Measurements from ENCODE around the gene STING1. TPM values are rescaled to one million over a fixed set of nuclear protein-coding genes. Genes with fewer than 3 reads are reported as not detected.
"Not testable (repeated sequence)": the region's sequence is repeated elsewhere in the genome, so short reads cannot be mapped to it uniquely, and the experiment has no call there.

Gene STING1
- total and polyA plus RNA-seq, 2 of the 8 experiments (the other 6 are each of a cell fraction or from before 2014, with no cell fraction given) = 0.26 to 0.47 TPM

DNA sequence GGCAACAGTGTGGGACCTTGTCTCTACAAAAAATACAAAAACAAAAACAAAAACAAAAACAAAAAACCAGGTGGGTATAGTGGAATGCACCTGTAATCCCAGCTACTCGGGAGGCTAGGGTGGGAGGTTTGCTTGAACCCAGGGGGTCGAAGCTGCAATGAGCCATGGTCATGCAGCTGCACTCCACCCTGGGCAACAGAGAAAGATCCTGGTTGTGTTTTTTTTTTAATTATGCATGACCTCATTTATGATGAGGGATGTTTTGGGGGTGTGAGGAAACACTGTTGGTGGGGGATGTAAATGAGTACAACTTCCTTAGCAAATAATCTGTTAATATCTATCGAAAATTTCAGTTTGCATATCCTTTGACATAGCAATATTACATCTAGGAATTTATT, 49.2 kb upstream of the STING1 start:
- Histone ChIP-seq H3K4me3 (ENCODE audit: extremely low read depth in 1 of 4, insufficient read depth in 2 of 4, low read depth in 3 of 4, low read length in 4 of 4) (no peak overlapping the region), H2BK15ac (ENCODE audit: low read length) (no peak overlapping the region), H3K56ac (replicated peaks; ENCODE audit: insufficient read length, low read depth, low read length) (no peak overlapping the region), H2BK20ac (ENCODE audit: low read length) (no peak overlapping the region), H4K5ac (ENCODE audit: insufficient read length, low read depth, low read length) (no peak overlapping the region), H3K79me2 (ENCODE audit: control insufficient read depth in 1 of 2, insufficient read depth in 2 of 2, low read length in 2 of 2) (no peaks in the 10 kb centered on the region), H3K9ac (replicated peaks in 1 of 4; ENCODE audit: extremely low read depth in 1 of 4, low read depth in 3 of 4, low read length in 3 of 4) (no peak overlapping the region), H3K4me2 (ENCODE audit: insufficient read depth in 1 of 2, low read depth in 2 of 2, low read length in 2 of 2) (no peak overlapping the region), H3K36me3 (ENCODE audit: control insufficient read depth in 2 of 4, insufficient read depth in 4 of 4, low read length in 3 of 4) (no peaks in the 10 kb centered on the region), H3K23ac (ENCODE audit: insufficient read length) (no peak overlapping the region), H3K9me3 (ENCODE audit: insufficient read depth in 2 of 2, low read depth in 1 of 2, low read length in 1 of 2) (no peaks in the 10 kb centered on the region), H3K18ac (ENCODE audit: extremely low read depth, low read length) (no peak overlapping the region), H4K8ac (ENCODE audit: extremely low read depth, insufficient read depth, low read length) (no peak overlapping the region), H2AFZ (ENCODE audit: low read length) (no peak overlapping the region), H2BK120ac (replicated peaks; ENCODE audit: low read depth, low read length) (no peak overlapping the region), H3K79me1 (ENCODE audit: low read depth, low read length) (no peaks in the 10 kb centered on the region), H2BK12ac (ENCODE audit: low read depth, low read length) (no peak overlapping the region), H2AK5ac (ENCODE audit: low read depth, low read length) (no peak overlapping the region), H4K20me1 (replicated peaks in 1 of 2; ENCODE audit: control insufficient read depth in 1 of 2, insufficient read depth in 2 of 2, low read length in 2 of 2) (no peaks in the 10 kb centered on the region), H2BK5ac (ENCODE audit: low read depth, low read length) (no peak overlapping the region), H3K4me1 (replicated peaks in 1 of 4; ENCODE audit: control insufficient read depth in 3 of 4, insufficient read depth in 4 of 4, low read length in 3 of 4) (peaks cover 0 to 13% (median 2%) of the 10 kb centered on the region in 4 experiments; a peak in 2 of 7 replicates), H3K27ac (ENCODE audit: low read depth, low read length) (no peak overlapping the region), H3K23me2 (ENCODE audit: low read depth, low read length) (no peaks in the 10 kb centered on the region), H3K4ac (replicated peaks; ENCODE audit: insufficient read length, low read depth, low read length) (no peak overlapping the region), H4K91ac (replicated peaks; ENCODE audit: insufficient read length, low read length) (no peak overlapping the region), H3K14ac (ENCODE audit: insufficient read length) (no peak overlapping the region), H3K27me3 (replicated peaks in 1 of 4; ENCODE audit: control insufficient read depth in 3 of 4, extremely low read depth in 1 of 4, insufficient read depth in 3 of 4, low read length in 3 of 4) (no peaks in the 10 kb centered on the region)
- no peak for TF ChIP-seq CTBP2 (IDR thresholded peaks at IDR 0.05; ENCODE audit: borderline replicate concordance, insufficient read depth, insufficient read length, low read length)
- ChIA-PET CTCF (ENCODE audit: partially characterized antibody) (interaction anchor here (1.1 to 1.8 kb wide), 3 partner anchors 12 to 35 kb away, joined by 3 to 5 read pairs (median 3); no protein-coding TSS in a partner anchor), POLR2A (ENCODE audit: partially characterized antibody) (interaction anchor here (0.8 kb wide), 1 partner anchor 29 kb away, joined by 3 read pairs; the partner anchor contains the start of gene UBE2D2)
- DNase-seq (ENCODE audit: low read depth in 1 of 2, low spot score in 2 of 2) (no peak), FAIRE-seq (no peak)
- 86% methylated on average over 3 of the region's 3 CpGs; no CpG with 5 or more reads in 1 of the 2 experiments for WGBS, 2 experiments (ENCODE audit: extremely low coverage in 1 of 2, insufficient coverage in 1 of 2, insufficient read length in 1 of 2, insufficient replicate concordance in 2 of 2, low coverage in 1 of 2, low lambda C conversion rate in 2 of 2, missing lambda C conversion rate in 1 of 2)

DNA sequence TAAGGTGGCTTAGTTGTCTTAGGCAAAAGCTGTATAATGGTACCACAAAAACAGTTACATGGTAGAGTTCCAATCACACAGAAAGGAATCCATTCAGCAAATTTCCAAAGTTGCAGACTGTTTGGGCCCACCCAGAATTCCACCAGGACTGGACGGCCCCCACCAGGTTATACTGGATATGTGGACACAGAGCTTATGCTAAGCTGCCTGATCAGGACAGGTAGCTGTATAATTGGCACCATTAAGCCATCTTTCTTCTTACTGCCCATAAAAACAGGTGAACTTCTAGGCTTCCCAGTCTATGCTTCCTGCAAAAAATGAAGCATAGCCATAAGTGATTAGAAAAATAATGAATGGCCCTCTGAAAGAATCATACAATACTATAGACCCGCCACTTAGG, 47.5 kb upstream of the STING1 start:
- peaks cover 3 to 20% (median 15%) of the 10 kb centered on the region in 4 experiments; a peak in 6 of 7 replicates for H3K4me1 ChIP-seq (replicated peaks in 1 of 4; ENCODE audit: control insufficient read depth in 3 of 4, insufficient read depth in 4 of 4, low read length in 3 of 4)
- H2BK5ac ChIP-seq (ENCODE audit: low read depth, low read length); H4K8ac ChIP-seq (ENCODE audit: extremely low read depth, insufficient read depth, low read length); H3K18ac ChIP-seq (ENCODE audit: extremely low read depth, low read length); H2BK12ac ChIP-seq (ENCODE audit: low read depth, low read length); H3K14ac ChIP-seq (ENCODE audit: insufficient read length); H2BK15ac ChIP-seq (ENCODE audit: low read length); H3K56ac ChIP-seq (replicated peaks; ENCODE audit: insufficient read length, low read depth, low read length); H2AFZ ChIP-seq (ENCODE audit: low read length); CTCF ChIA-PET (ENCODE audit: partially characterized antibody); H3K27ac ChIP-seq (ENCODE audit: low read depth, low read length); DNase-seq (ENCODE audit: low read depth in 1 of 2, low spot score in 2 of 2); H3K4me2 ChIP-seq (ENCODE audit: insufficient read depth in 1 of 2, low read depth in 2 of 2, low read length in 2 of 2); H3K4ac ChIP-seq (replicated peaks; ENCODE audit: insufficient read length, low read depth, low read length); H3K23me2 ChIP-seq (ENCODE audit: low read depth, low read length); H2BK20ac ChIP-seq (ENCODE audit: low read length); H3K79me1 ChIP-seq (ENCODE audit: low read depth, low read length); H2AK5ac ChIP-seq (ENCODE audit: low read depth, low read length); FAIRE-seq; H3K9me3 ChIP-seq (ENCODE audit: insufficient read depth in 2 of 2, low read depth in 1 of 2, low read length in 1 of 2); H3K4me3 ChIP-seq (ENCODE audit: extremely low read depth in 1 of 4, insufficient read depth in 2 of 4, low read depth in 3 of 4, low read length in 4 of 4); H4K5ac ChIP-seq (ENCODE audit: insufficient read length, low read depth, low read length); H4K91ac ChIP-seq (replicated peaks; ENCODE audit: insufficient read length, low read length); H3K79me2 ChIP-seq (ENCODE audit: control insufficient read depth in 1 of 2, insufficient read depth in 2 of 2, low read length in 2 of 2); H4K20me1 ChIP-seq (replicated peaks in 1 of 2; ENCODE audit: control insufficient read depth in 1 of 2, insufficient read depth in 2 of 2, low read length in 2 of 2); H3K36me3 ChIP-seq (ENCODE audit: control insufficient read depth in 2 of 4, insufficient read depth in 4 of 4, low read length in 3 of 4); H2BK120ac ChIP-seq (replicated peaks; ENCODE audit: low read depth, low read length); H3K27me3 ChIP-seq (replicated peaks in 1 of 4; ENCODE audit: control insufficient read depth in 3 of 4, extremely low read depth in 1 of 4, insufficient read depth in 3 of 4, low read length in 3 of 4); H3K23ac ChIP-seq (ENCODE audit: insufficient read length); H3K9ac ChIP-seq (replicated peaks in 1 of 4; ENCODE audit: extremely low read depth in 1 of 4, low read depth in 3 of 4, low read length in 3 of 4): not testable (repeated sequence)
- POLR2A ChIA-PET (ENCODE audit: partially characterized antibody) = interaction anchor here (0.9 kb wide), 1 partner anchor 16 kb away, joined by 3 read pairs; no protein-coding TSS in a partner anchor
- 88% methylated on average over 2 of the region's 2 CpGs; no CpG with 5 or more reads in 1 of the 2 experiments for WGBS, 2 experiments (ENCODE audit: extremely low coverage in 1 of 2, insufficient coverage in 1 of 2, insufficient read length in 1 of 2, insufficient replicate concordance in 2 of 2, low coverage in 1 of 2, low lambda C conversion rate in 2 of 2, missing lambda C conversion rate in 1 of 2)
